PC-3 (cell line): ENCODE data around the gene EXOC6B.

Experiments
- EZH2 ChIP-seq: fragments of 300-600 bp; sonication (generic); IDR thresholded peaks from one replicate; pipeline ENCODE4 v1.6.1; 2017; ENCODE audit warnings: antibody characterized with exemption, mild to moderate bottlenecking, low read length; ENCODE audit not compliant: unreplicated experiment
- TF ChIP-seq, protein P1 (sequence below): fragments of 300-600 bp; sonication (generic); conservative IDR thresholded peaks from 2 replicates; pipeline ENCODE4 v1.5.1; 2017; ENCODE audit warnings: antibody characterized with exemption, low read depth, mild to moderate bottlenecking, low read length

DNA sequence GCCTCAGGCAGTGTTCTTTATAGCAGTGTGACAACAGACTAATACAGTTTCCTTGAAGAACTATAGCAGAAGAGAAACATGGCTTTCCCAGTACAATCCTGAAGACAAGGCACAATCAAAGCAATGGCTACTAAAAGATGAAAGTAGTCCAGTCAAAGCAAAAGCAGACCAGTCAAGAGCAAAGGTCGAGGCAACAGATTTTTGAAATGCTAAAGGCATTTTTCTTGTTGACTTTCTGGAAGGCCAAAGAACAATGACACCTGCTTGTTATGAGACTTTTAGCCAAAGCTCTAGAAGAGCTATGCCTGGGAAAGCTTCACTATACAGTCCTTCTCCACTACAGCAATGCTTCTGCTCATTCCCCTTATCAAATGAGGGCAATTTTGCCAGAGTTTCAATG lies 269.9 kb downstream of the EXOC6B start:
- TF ChIP-seq, protein P1, sequence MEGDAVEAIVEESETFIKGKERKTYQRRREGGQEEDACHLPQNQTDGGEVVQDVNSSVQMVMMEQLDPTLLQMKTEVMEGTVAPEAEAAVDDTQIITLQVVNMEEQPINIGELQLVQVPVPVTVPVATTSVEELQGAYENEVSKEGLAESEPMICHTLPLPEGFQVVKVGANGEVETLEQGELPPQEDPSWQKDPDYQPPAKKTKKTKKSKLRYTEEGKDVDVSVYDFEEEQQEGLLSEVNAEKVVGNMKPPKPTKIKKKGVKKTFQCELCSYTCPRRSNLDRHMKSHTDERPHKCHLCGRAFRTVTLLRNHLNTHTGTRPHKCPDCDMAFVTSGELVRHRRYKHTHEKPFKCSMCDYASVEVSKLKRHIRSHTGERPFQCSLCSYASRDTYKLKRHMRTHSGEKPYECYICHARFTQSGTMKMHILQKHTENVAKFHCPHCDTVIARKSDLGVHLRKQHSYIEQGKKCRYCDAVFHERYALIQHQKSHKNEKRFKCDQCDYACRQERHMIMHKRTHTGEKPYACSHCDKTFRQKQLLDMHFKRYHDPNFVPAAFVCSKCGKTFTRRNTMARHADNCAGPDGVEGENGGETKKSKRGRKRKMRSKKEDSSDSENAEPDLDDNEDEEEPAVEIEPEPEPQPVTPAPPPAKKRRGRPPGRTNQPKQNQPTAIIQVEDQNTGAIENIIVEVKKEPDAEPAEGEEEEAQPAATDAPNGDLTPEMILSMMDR = no peak
- TF ChIP-seq EZH2 = no peak
